Gastrocnemius medialis (tissue), 4 donors: ENCODE measurements around the gene TMA7. TPM values are rescaled to one million over a fixed set of nuclear protein-coding genes. Genes with fewer than 3 reads are reported as not detected.

Experiments
- ATAC-seq, 2 donors: fragments of 150-250 bp; one replicate each; pipeline ENCODE4 v1.9.1; 2016
- DNase-seq, 2 donors: peaks; one replicate each; pipeline ENCODE4 v3.0.0-alpha.2; 2019
- H3K27ac ChIP-seq, 4 donors: fragments of 200-600 bp; sonication (generic); 1 replicate in 1 of 4; 2 replicates in 3 of 4; pipeline ENCODE4 v1.5.1; 2016 to 2018; ENCODE audit warnings: mild to moderate bottlenecking in 2 of 4, moderate library complexity in 1 of 4
- H3K27me3 ChIP-seq, 3 donors: fragments of 200-600 bp; sonication (generic) in 2 of 3; 1 replicate in 1 of 3; 2 replicates in 2 of 3; pipeline versions ENCODE4 v1.5.1 to v1.6.0; 2016 to 2019; ENCODE audit warnings: mild to moderate bottlenecking in 1 of 3, moderate library complexity in 1 of 3
- H3K36me3 ChIP-seq, 2 donors: fragments of 200-600 bp; sonication (generic) in 1 of 2; one replicate each; pipeline ENCODE4 v1.5.1; 2017 to 2018
- H3K4me1 ChIP-seq, 2 donors: fragments of 200-600 bp; sonication (generic) in 1 of 2; one replicate each; pipeline ENCODE4 v1.5.1; 2016 to 2017; ENCODE audit warnings: mild to moderate bottlenecking in 2 of 2
- H3K4me3 ChIP-seq, 4 donors: fragments of 200-600 bp; sonication (generic) in 3 of 4; 1 replicate in 1 of 4; 2 replicates in 3 of 4; pipeline ENCODE4 v1.5.1; 2016 to 2019; ENCODE audit warnings: mild to moderate bottlenecking in 2 of 4
- H3K9me3 ChIP-seq, 3 donors: fragments of 200-600 bp; sonication (generic) in 2 of 3; 1 replicate in 1 of 3; 2 replicates in 2 of 3; pipeline ENCODE4 v1.5.1; 2016 to 2019
- CTCF ChIP-seq, 5 experiments: fragments of 450-650 bp in 3 of 5; fragments of 200-600 bp in 2 of 5; sonication (generic) in 2 of 5; IDR thresholded peaks in 4 of 5; conservative IDR thresholded peaks in 1 of 5; 1 replicate in 4 of 5; 2 replicates in 1 of 5; pipeline ENCODE4 v1.5.1; 2016 to 2019; ENCODE audit warnings: antibody characterized with exemption in 5 of 5, mild to moderate bottlenecking in 3 of 5, moderate library complexity in 3 of 5
- POLR2A ChIP-seq, 2 donors: fragments of 450-650 bp; IDR thresholded peaks; one replicate each; pipeline ENCODE4 v1.6.1; 2017; ENCODE audit warnings: antibody characterized with exemption in 2 of 2, mild to moderate bottlenecking in 2 of 2, moderate library complexity in 2 of 2
- in situ Hi-C, 4 donors: fragments of 200-750 bp; cut with MboI; loops; one replicate each; pipeline versions ENCODE4 v1.15.0 to v1.8.0; 2017; ENCODE audit warnings: low sequenced_read_pairs in 4 of 4
- intact Hi-C: fragments of 100-400 bp; cut with DNase I; formaldehyde crosslinking; loops from one replicate; pipeline ENCODE4 v1.15.1; 2023; ENCODE audit warnings: low total_unique reads
- total RNA-seq, 4 donors: library from RNA; depleted of rRNA; stranded (reverse); fragments of >200 nt; gene quantifications; one replicate each; pipeline versions ENCODE4 v1.1.0 to v1.2.3, GENCODE V29; 2016

Gene TMA7
- total RNA-seq, 4 donors from 2014 or later, result 202 to 353 (median 294) TPM

GRCh38 chr3:48417529-48418108 is 22.4 kb upstream of the TMA7 start:
- Histone ChIP-seq H3K27ac (no peak overlapping the region), H3K4me3 (no peak overlapping the region), H3K4me1 (no peaks in the 10 kb centered on the region), H3K27me3 (no peaks in the 10 kb centered on the region), H3K36me3 (no peaks in the 10 kb centered on the region), H3K9me3 (no peaks in the 10 kb centered on the region)
- intact Hi-C loops (no loop called here), in situ Hi-C loops (no loop called here)
- no peak for TF ChIP-seq CTCF (IDR thresholded peaks at IDR 0.05 in 4 of 5, conservative IDR thresholded peaks at IDR 0.05 in 1 of 5)
- TF ChIP-seq POLR2A (IDR thresholded peaks at IDR 0.05), result no peak
- ATAC-seq (no peak), DNase-seq (no peak)

DNA sequence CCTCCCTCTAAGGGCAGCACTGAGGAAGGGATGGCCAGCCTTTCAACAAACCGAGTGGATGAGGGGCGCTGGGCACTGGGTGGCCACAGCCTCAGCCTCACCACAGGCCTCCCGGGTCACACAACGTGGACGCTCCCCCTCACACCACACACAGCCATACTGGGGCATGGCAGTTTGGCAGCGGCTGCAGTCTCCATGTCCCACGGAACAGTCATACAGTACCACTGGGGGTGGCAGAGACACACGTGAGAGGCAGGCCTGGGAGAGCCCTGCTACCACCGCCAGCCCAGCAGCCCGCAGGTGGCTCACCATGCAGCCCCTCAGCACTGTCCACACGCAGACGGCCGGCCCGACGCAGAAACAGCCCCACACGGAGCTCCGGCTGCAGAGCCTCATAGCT is 21.9 kb upstream of the TMA7 start:
- TF ChIP-seq CTCF (IDR thresholded peaks at IDR 0.05 in 4 of 5, conservative IDR thresholded peaks at IDR 0.05 in 1 of 5), result no peak
- no peak for TF ChIP-seq POLR2A (IDR thresholded peaks at IDR 0.05)
- no peak for DNase-seq

GRCh38 chr3:48418651-48419050 is 21.4 kb upstream of the TMA7 start:
- H3K4me3 ChIP-seq, result no peak overlapping the region
- H3K27ac ChIP-seq, result no peak overlapping the region
- ATAC-seq (no peak), DNase-seq (no peak)
- TF ChIP-seq CTCF (IDR thresholded peaks at IDR 0.05 in 4 of 5, conservative IDR thresholded peaks at IDR 0.05 in 1 of 5) (no peak), POLR2A (IDR thresholded peaks at IDR 0.05) (no peak)
- no peaks in the 10 kb centered on the region for H3K9me3 ChIP-seq
- no peaks in the 10 kb centered on the region for H3K36me3 ChIP-seq
- H3K4me1 ChIP-seq, result no peaks in the 10 kb centered on the region
- intact Hi-C loops (no loop called here), in situ Hi-C loops (no loop called here)
- H3K27me3 ChIP-seq, result no peaks in the 10 kb centered on the region

More for the DNA sequence above, 21.9 kb upstream of the TMA7 start:
- Histone ChIP-seq H3K36me3 (no peaks in the 10 kb centered on the region), H3K4me1 (no peaks in the 10 kb centered on the region), H3K9me3 (no peaks in the 10 kb centered on the region), H3K27me3 (no peaks in the 10 kb centered on the region), H3K4me3 (no peak overlapping the region), H3K27ac (no peak overlapping the region)
- intact Hi-C loops (no loop called here), in situ Hi-C loops (no loop called here)
- no peak for ATAC-seq

- TF ChIP-seq POLR2A (IDR thresholded peaks at IDR 0.05) (no peak), CTCF (IDR thresholded peaks at IDR 0.05 in 4 of 5, conservative IDR thresholded peaks at IDR 0.05 in 1 of 5) (no peak)
- H3K9me3 ChIP-seq, result no peaks in the 10 kb centered on the region
- H3K36me3 ChIP-seq, result no peaks in the 10 kb centered on the region
- in situ Hi-C loops, result no loop called here
- no peaks in the 10 kb centered on the region for H3K27me3 ChIP-seq
- no peak for DNase-seq
- ATAC-seq, result no peak
- H3K4me1 ChIP-seq, result no peaks in the 10 kb centered on the region
- H3K27ac ChIP-seq, result no peak overlapping the region
- no peak overlapping the region for H3K4me3 ChIP-seq
- intact Hi-C loops, result no loop called here
These were observed 20.9 kb upstream of the TMA7 start for GRCh38 chr3:48419149-48419548.

DNA sequence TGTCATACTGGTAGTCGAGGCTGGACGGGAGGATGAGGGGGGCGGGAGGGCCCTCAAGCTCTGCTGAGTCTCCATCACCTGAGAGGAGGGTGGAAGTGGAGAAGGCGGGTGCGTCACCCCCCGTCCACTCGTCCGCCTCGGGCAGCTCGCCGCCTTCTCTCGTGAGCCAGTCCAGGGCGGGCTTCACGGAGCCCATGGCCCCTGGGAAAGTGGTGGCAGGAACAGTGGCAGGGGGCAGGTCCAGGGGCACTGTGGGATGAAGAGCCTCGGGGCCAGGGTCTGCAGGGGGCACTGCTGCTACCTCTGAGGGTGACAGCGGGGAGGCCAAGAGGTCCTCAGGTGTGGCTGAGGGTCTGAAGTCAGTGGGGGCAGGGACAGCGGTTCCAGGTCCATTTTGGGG is 20.5 kb upstream of the TMA7 start:
- in situ Hi-C loops, result no loop called here
- no peaks in the 10 kb centered on the region for H3K27me3 ChIP-seq
- H3K36me3 ChIP-seq, result no peaks in the 10 kb centered on the region
- H3K4me1 ChIP-seq, result no peaks in the 10 kb centered on the region
- no peak for DNase-seq
- ATAC-seq, result no peak
- H3K4me3 ChIP-seq, result no peak overlapping the region
- H3K27ac ChIP-seq, result no peak overlapping the region
- TF ChIP-seq CTCF (IDR thresholded peaks at IDR 0.05 in 4 of 5, conservative IDR thresholded peaks at IDR 0.05 in 1 of 5), result no peak
- TF ChIP-seq POLR2A (IDR thresholded peaks at IDR 0.05), result no peak
- no peaks in the 10 kb centered on the region for H3K9me3 ChIP-seq
- intact Hi-C loops, result no loop called here
